Endothelial cell of umbilical vein (primary cell): ENCODE results near the gene KIF26B. TPM values are rescaled to one million over a fixed set of nuclear protein-coding genes. Genes with fewer than 3 reads are reported as not detected.

ENCODE experiments used
- BruUV-seq: library from RNA; stranded (reverse); fragments of 400-500 nt; replicated peaks from 2 replicates; lab custom pipeline; 2021; lab: Mats Ljungman, UMichigan
- CTCF ChIA-PET: fragments of 300-600, 350-600 bp; sonication (Branson Sonifier 250); formaldehyde crosslinking; loops from one replicate; lab custom pipeline; 2021; ENCODE audit warnings: antibody characterized with exemption, inconsistent platforms; lab: Charles Lee
- POLR2A ChIA-PET: fragments of 300-600, 350-600 bp; sonication (Branson Sonifier 250); formaldehyde crosslinking; loops from one replicate; lab custom pipeline; 2021; ENCODE audit warnings: antibody characterized with exemption, inconsistent platforms; lab: Charles Lee
- DNase-seq: peaks from one replicate; pipeline ENCODE4 v3.0.0-alpha.2; 2011; ENCODE audit warnings: low read depth, low spot score
- FAIRE-seq: peaks from 2 replicates; lab custom pipeline; 2011; peaks lifted over from hg19 to GRCh38; lab: Jason Lieb, UNC
- H2AFZ ChIP-seq: 2 replicates; pipeline ENCODE4 v1.6.0; 2012; ENCODE audit warnings: low read depth, low read length, control low read depth, inconsistent platforms
- H3K27ac ChIP-seq: 2 replicates; pipeline ENCODE4 v1.5.1; 2011; ENCODE audit warnings: low read depth, mild to moderate bottlenecking, control low read depth, low read length, moderate library complexity; ENCODE audit not compliant: insufficient read depth
- H3K27me3 ChIP-seq, 2 experiments: 2 replicates each; pipeline versions ENCODE4 v1.6.0 to v1.6.1; 2011; ENCODE audit warnings: low read length in 2 of 2, mixed read lengths in 1 of 2; ENCODE audit not compliant: control insufficient read depth in 2 of 2, insufficient read depth in 2 of 2
- H3K36me3 ChIP-seq, 2 experiments: 2 replicates in 1 of 2; 3 replicates in 1 of 2; pipeline ENCODE4 v1.5.1; 2011; ENCODE audit warnings: low read length in 2 of 2, mild to moderate bottlenecking in 1 of 2, moderate library complexity in 1 of 2; ENCODE audit not compliant: control insufficient read depth in 2 of 2, insufficient read depth in 2 of 2; ENCODE audit errors: extremely low read depth in 1 of 2
- H3K4me1 ChIP-seq: 3 replicates; pipeline ENCODE4 v1.5.1; 2011; ENCODE audit warnings: mild to moderate bottlenecking, low read length; ENCODE audit not compliant: control insufficient read depth, insufficient read depth; ENCODE audit errors: extremely low read depth
- H3K4me2 ChIP-seq: 2 replicates; pipeline ENCODE4 v1.6.1; 2011; ENCODE audit warnings: low read length, control low read depth, mixed read lengths; ENCODE audit not compliant: insufficient read depth
- H3K4me3 ChIP-seq, 3 experiments: fragments of 200-600 bp in 1 of 3; sonication (generic), shearing (Covaris generic) in 1 of 3; replicated peaks in 1 of 3; 2 replicates each; pipeline ENCODE4 v1.5.1; 2011 to 2016; ENCODE audit warnings: control low read depth in 3 of 3, low read length in 3 of 3, mild to moderate bottlenecking in 2 of 3, inconsistent platforms in 1 of 3, low read depth in 1 of 3, moderate library complexity in 1 of 3; ENCODE audit not compliant: insufficient read depth in 1 of 3
- H3K79me2 ChIP-seq: 2 replicates; pipeline ENCODE4 v1.6.0; 2012; ENCODE audit warnings: low read length, inconsistent platforms; ENCODE audit not compliant: control insufficient read depth, insufficient read depth
- H3K9ac ChIP-seq: replicated peaks from 2 replicates; pipeline ENCODE3; 2011; ENCODE audit warnings: low read length, control low read depth; ENCODE audit not compliant: insufficient read depth; ENCODE audit errors: extremely low read depth
- H3K9me1 ChIP-seq: replicated peaks from 3 replicates; pipeline ENCODE4 v1.6.0; 2011; ENCODE audit warnings: mild to moderate bottlenecking, low read length; ENCODE audit not compliant: control insufficient read depth, insufficient read depth; ENCODE audit errors: extremely low read depth
- H3K9me3 ChIP-seq: replicated peaks from 2 replicates; pipeline ENCODE4 v1.5.1; 2012; ENCODE audit warnings: low read length, inconsistent platforms; ENCODE audit not compliant: control insufficient read depth, insufficient read depth
- H4K20me1 ChIP-seq: replicated peaks from 2 replicates; pipeline ENCODE3; 2011; ENCODE audit warnings: mild to moderate bottlenecking, low read length; ENCODE audit not compliant: control insufficient read depth, insufficient read depth; ENCODE audit errors: extremely low read depth
- EZH2 ChIP-seq: IDR thresholded peaks from 2 replicates; pipeline ENCODE4 v1.6.1; 2012; ENCODE audit warnings: borderline replicate concordance, low read depth, mild to moderate bottlenecking, moderate library complexity, low read length, inconsistent platforms; ENCODE audit not compliant: severe bottlenecking
- FOS ChIP-seq: IDR thresholded peaks from 2 replicates; pipeline ENCODE4 v1.6.1; 2011; ENCODE audit warnings: mild to moderate bottlenecking, low read length, moderate library complexity, borderline replicate concordance; ENCODE audit not compliant: insufficient read depth
- GATA2 ChIP-seq: IDR thresholded peaks from 2 replicates; pipeline ENCODE4 v1.7.0; 2011; ENCODE audit warnings: low read depth, mild to moderate bottlenecking, moderate library complexity, mixed read lengths, low read length; ENCODE audit not compliant: insufficient read length, insufficient read depth
- JUN ChIP-seq: IDR thresholded peaks from 2 replicates; pipeline ENCODE4 v1.6.1; 2011; ENCODE audit warnings: borderline replicate concordance, low read depth; ENCODE audit not compliant: insufficient read length, insufficient read depth
- MYC ChIP-seq: IDR thresholded peaks from one replicate; pipeline ENCODE4 v1.6.1; 2011; ENCODE audit warnings: mild to moderate bottlenecking, low read depth, low read length
- POLR2A ChIP-seq: IDR thresholded peaks from 2 replicates; pipeline ENCODE4 v1.6.1; 2012; ENCODE audit warnings: low read depth, mild to moderate bottlenecking, control low read depth, low read length
- POLR2AphosphoS5 ChIP-seq: IDR thresholded peaks from 2 replicates; pipeline ENCODE4 v1.6.1; 2012; ENCODE audit warnings: low read depth, mild to moderate bottlenecking, control low read depth, low read length, moderate library complexity; ENCODE audit not compliant: insufficient read depth
- dilution Hi-C: fragments of 300-500 bp; cut with MboI; formaldehyde crosslinking; loops from one replicate; pipeline ENCODE4 v1.15.0; 2019; ENCODE audit warnings: low sequenced_read_pairs; ENCODE audit not compliant: extremely low pct_ligation_motif_present
- intact Hi-C: fragments of 100-400 bp; cut with micrococcal nuclease; formaldehyde crosslinking; loops from one replicate; pipeline ENCODE4 v1.10.0; 2022
- polyA plus RNA-seq, 4 experiments: library from polyadenylated mRNA; depleted of rRNA in 3 of 4; stranded (reverse) in 3 of 4; unstranded in 1 of 4; fragments of >200 nt; gene quantifications; 2 replicates each; pipeline versions ENCODE4 v1.2.1 to v1.2.3, GENCODE V29; 2011 to 2012; ENCODE audit warnings: missing spikeins in 1 of 4
- total RNA-seq: library from RNA; stranded (reverse); gene quantifications from 2 replicates; pipeline ENCODE4 v1.2.3, GENCODE V29; 2021
- TF ChIP-seq, protein P1 (sequence below): IDR thresholded peaks from 2 replicates; pipeline ENCODE4 v1.6.1; 2011; ENCODE audit not compliant: insufficient read depth, insufficient read length
- TF ChIP-seq, protein P2 (sequence below), 2 donors: IDR thresholded peaks; 1 replicate in 1 of 2; 2 replicates in 1 of 2; pipeline ENCODE4 v1.5.1; 2011; ENCODE audit warnings: low read length in 2 of 2, mild to moderate bottlenecking in 2 of 2, moderate library complexity in 2 of 2, control low read depth in 1 of 2, inconsistent platforms in 1 of 2, low read depth in 1 of 2; ENCODE audit not compliant: insufficient read depth in 1 of 2; ENCODE audit errors: extremely low read depth in 1 of 2

Gene KIF26B
- total and polyA plus RNA-seq, 2 donors (not counting 3 experiments of a cell fraction or from before 2014, with no cell fraction given) = 0.04 to 0.49 TPM

DNA sequence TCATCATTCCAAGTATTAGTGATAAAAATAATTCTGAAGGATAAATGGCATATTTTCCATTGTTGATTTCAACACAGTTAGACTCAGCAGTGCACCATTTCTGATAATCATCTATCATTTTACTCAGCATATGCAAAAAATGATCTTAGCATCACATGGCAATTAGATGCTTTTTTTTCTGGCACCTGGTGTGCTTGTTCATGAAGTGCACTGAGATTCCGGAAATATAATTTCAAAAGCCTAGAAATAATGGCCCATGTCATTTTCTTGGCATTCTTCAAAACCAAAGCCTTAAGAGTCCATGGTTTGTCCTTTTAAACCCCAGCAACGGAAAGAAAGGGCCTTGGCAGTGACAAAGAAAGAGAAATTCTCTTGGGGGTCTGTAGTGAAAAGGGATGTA is 278.8 kb downstream of the KIF26B start:
- no peaks in the 10 kb centered on the region for H3K36me3 ChIP-seq
- POLR2A ChIA-PET = no interaction called here
- no peak for FAIRE-seq
- no peaks in the 10 kb centered on the region for H3K27me3 ChIP-seq
- DNase-seq = no peak
- H2AFZ ChIP-seq = no peak overlapping the region
- no peak overlapping the region for H3K9ac ChIP-seq
- no peak overlapping the region for H3K4me3 ChIP-seq
- H3K9me1 ChIP-seq = no peaks in the 10 kb centered on the region
- H3K79me2 ChIP-seq = no peaks in the 10 kb centered on the region
- intact Hi-C loops = no loop called here
- H3K4me2 ChIP-seq = no peak overlapping the region
- no peak for TF ChIP-seq MYC
- no peak for TF ChIP-seq GATA2
- TF ChIP-seq POLR2AphosphoS5 = no peak
- TF ChIP-seq, protein P1, sequence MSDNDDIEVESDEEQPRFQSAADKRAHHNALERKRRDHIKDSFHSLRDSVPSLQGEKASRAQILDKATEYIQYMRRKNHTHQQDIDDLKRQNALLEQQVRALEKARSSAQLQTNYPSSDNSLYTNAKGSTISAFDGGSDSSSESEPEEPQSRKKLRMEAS = no peak
- TF ChIP-seq, protein P2, sequence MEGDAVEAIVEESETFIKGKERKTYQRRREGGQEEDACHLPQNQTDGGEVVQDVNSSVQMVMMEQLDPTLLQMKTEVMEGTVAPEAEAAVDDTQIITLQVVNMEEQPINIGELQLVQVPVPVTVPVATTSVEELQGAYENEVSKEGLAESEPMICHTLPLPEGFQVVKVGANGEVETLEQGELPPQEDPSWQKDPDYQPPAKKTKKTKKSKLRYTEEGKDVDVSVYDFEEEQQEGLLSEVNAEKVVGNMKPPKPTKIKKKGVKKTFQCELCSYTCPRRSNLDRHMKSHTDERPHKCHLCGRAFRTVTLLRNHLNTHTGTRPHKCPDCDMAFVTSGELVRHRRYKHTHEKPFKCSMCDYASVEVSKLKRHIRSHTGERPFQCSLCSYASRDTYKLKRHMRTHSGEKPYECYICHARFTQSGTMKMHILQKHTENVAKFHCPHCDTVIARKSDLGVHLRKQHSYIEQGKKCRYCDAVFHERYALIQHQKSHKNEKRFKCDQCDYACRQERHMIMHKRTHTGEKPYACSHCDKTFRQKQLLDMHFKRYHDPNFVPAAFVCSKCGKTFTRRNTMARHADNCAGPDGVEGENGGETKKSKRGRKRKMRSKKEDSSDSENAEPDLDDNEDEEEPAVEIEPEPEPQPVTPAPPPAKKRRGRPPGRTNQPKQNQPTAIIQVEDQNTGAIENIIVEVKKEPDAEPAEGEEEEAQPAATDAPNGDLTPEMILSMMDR (IDR thresholded peaks at IDR 0.05; ENCODE audit: extremely low read depth in 1 of 2, insufficient read depth in 1 of 2, low read depth in 1 of 2, low read length in 2 of 2) = no peak
- no peak for TF ChIP-seq JUN
- no peak for TF ChIP-seq POLR2A
- no peak for TF ChIP-seq EZH2
- no peak for TF ChIP-seq FOS
- H4K20me1 ChIP-seq = no peaks in the 10 kb centered on the region
- CTCF ChIA-PET = no interaction called here
- dilution Hi-C loops = no loop called here
- H3K4me1 ChIP-seq = no peaks in the 10 kb centered on the region
- peaks cover 2% of the 10 kb centered on the region for H3K9me3 ChIP-seq
- BruUV-seq = no TSS peak
- no peak overlapping the region for H3K27ac ChIP-seq
